Stomach (tissue), 4 donors: ENCODE measurements around the gene SLC36A4.

Experiments used
- CTCF ChIP-seq, 7 experiments: fragments of 450-650 bp in 4 of 7; fragments of 200-600 bp in 3 of 7; sonication (generic) in 3 of 7; IDR thresholded peaks; one replicate each; pipeline ENCODE4 v1.5.1; 2016 to 2019; ENCODE audit warnings: antibody characterized with exemption in 7 of 7, control low read depth in 2 of 7, mild to moderate bottlenecking in 1 of 7
- POLR2A ChIP-seq, 4 donors: fragments of 450-650 bp; IDR thresholded peaks; one replicate each; pipeline ENCODE4 v1.6.1; 2016; ENCODE audit warnings: antibody characterized with exemption in 4 of 4, control low read depth in 2 of 4, mild to moderate bottlenecking in 1 of 4, moderate library complexity in 1 of 4

DNA sequence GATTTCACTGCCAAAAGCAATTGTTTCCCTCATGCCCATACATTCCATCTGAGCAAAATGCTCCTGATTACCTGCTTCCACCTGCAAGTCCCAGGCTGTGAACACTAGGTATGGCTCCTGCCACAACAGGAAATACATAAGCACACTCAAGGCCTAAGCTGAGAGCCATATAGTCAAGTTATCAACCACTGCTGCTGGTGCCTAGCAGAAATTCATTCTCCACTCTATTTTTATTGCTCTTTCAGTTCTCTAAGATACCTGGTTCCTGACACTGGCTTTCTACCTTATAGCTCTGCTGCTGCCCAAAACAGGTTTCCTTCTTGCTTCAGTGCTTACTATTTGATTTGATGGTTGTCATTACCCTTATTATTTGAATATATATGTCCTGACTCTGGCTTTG is 31.6 kb downstream of the SLC36A4 start:
- TF ChIP-seq CTCF (IDR thresholded peaks at IDR 0.05) (no peak), POLR2A (IDR thresholded peaks at IDR 0.05) (no peak)
